OCI-LY7 (cell line): ENCODE data around the gene ZBTB42. TPM values are rescaled to one million over a fixed set of nuclear protein-coding genes. Genes with fewer than 3 reads are reported as not detected.

Source experiments
- BruUV-seq: library from RNA; stranded (reverse); fragments of 400-500 nt; replicated peaks from 2 replicates; lab custom pipeline; 2021; lab: Mats Ljungman, UMichigan
- CTCF ChIA-PET: fragments of 300-600 bp; sonication (Branson Sonifier 250); formaldehyde crosslinking; loops from one replicate; lab custom pipeline; 2022; ENCODE audit warnings: antibody characterized with exemption; ENCODE audit not compliant: unreplicated experiment; lab: Charles Lee
- POLR2A ChIA-PET: fragments of 300-600 bp; sonication (Branson Sonifier 250); formaldehyde crosslinking; loops from one replicate; lab custom pipeline; 2022; ENCODE audit warnings: antibody characterized with exemption; lab: Charles Lee
- DNase-seq: peaks from one replicate; pipeline ENCODE4 v3.0.0-alpha.2; 2015; ENCODE audit warnings: low spot score
- H2AFZ ChIP-seq: fragments of 200-600 bp; sonication (generic), shearing (Covaris generic); 2 replicates; pipeline ENCODE4 v1.6.1; 2014; ENCODE audit warnings: mild to moderate bottlenecking, antibody characterized with exemption, low read length, moderate library complexity
- H3K27ac ChIP-seq: fragments of 200-600 bp; sonication (generic); 2 replicates; pipeline ENCODE4 v1.5.1; 2014; ENCODE audit warnings: mixed run types, low read depth, mild to moderate bottlenecking, moderate library complexity, low read length, inconsistent platforms; ENCODE audit not compliant: poor library complexity, severe bottlenecking
- H3K36me3 ChIP-seq: fragments of 200-600 bp; sonication (generic); 2 replicates; pipeline ENCODE4 v1.6.1; 2014; ENCODE audit warnings: mild to moderate bottlenecking, antibody characterized with exemption, low read length, moderate library complexity, mixed read lengths; ENCODE audit not compliant: insufficient read depth
- H3K4me1 ChIP-seq: fragments of 200-600 bp; sonication (generic); 2 replicates; pipeline ENCODE4 v1.5.1; 2014; ENCODE audit warnings: mild to moderate bottlenecking, low read length; ENCODE audit not compliant: insufficient read depth, poor library complexity, severe bottlenecking
- H3K4me2 ChIP-seq: fragments of 200-600 bp; sonication (generic); 2 replicates; pipeline ENCODE4 v1.6.1; 2014; ENCODE audit warnings: mild to moderate bottlenecking, low read length
- H3K4me3 ChIP-seq: fragments of 200-600 bp; sonication (generic); 2 replicates; pipeline ENCODE4 v1.5.1; 2014; ENCODE audit warnings: mild to moderate bottlenecking, low read depth, low read length; ENCODE audit not compliant: poor library complexity, severe bottlenecking
- H3K79me2 ChIP-seq: fragments of 200-600 bp; sonication (generic); 2 replicates; pipeline ENCODE4 v1.6.1; 2016; ENCODE audit warnings: low read depth, mild to moderate bottlenecking, low read length, moderate library complexity, mixed read lengths; ENCODE audit not compliant: insufficient read depth
- H3K9me2 ChIP-seq: fragments of 200-600 bp; sonication (generic); 2 replicates; pipeline ENCODE4 v1.6.1; 2016; ENCODE audit warnings: mild to moderate bottlenecking, low read length, mixed read lengths; ENCODE audit not compliant: insufficient read depth
- H3K9me3 ChIP-seq: fragments of 200-600 bp; sonication (generic); 2 replicates; pipeline ENCODE4 v1.6.1; 2014; ENCODE audit warnings: mild to moderate bottlenecking, mixed run types, low read length, mixed read lengths
- H4K20me1 ChIP-seq: fragments of 200-600 bp; sonication (generic); 2 replicates; pipeline ENCODE4 v1.6.1; 2014; ENCODE audit warnings: mild to moderate bottlenecking, antibody characterized with exemption, low read length, moderate library complexity, mixed read lengths; ENCODE audit not compliant: insufficient read depth
- CTCF ChIP-seq: fragments of 200-600 bp; sonication (generic); conservative IDR thresholded peaks from 2 replicates; pipeline ENCODE4 v1.5.1; 2014; ENCODE audit warnings: mild to moderate bottlenecking, antibody characterized with exemption, low read length, moderate library complexity, mixed read lengths
- EZH2phosphoT487 ChIP-seq: fragments of 200-600 bp; sonication (generic); IDR thresholded peaks from 2 replicates; pipeline ENCODE4 v1.6.1; 2018; ENCODE audit warnings: low read depth, borderline replicate concordance, mild to moderate bottlenecking, mixed run types, antibody characterized with exemption, low read length, moderate library complexity, mixed read lengths
- intact Hi-C: fragments of 100-400 bp; cut with micrococcal nuclease; formaldehyde crosslinking; loops from one replicate; pipeline ENCODE4 v1.10.0; 2022; ENCODE audit not compliant: unreplicated experiment
- total RNA-seq, 2 experiments: library from RNA; depleted of rRNA in 1 of 2; stranded (reverse); fragments of >200 nt in 1 of 2; shearing (Covaris generic) in 1 of 2; gene quantifications; 2 replicates each; pipeline ENCODE4 v1.2.3, GENCODE V29; 2014 to 2022

The ZBTB42 gene
- total RNA-seq, 2 experiments from 2014 or later: 0.98 to 1.9 TPM

GRCh38 chr14:104794993-104795780 lies 5.7 kb upstream of the ZBTB42 start, which contains the start of gene AKT1:
Gene AKT1, minus strand, starts transcription at chr14:104795748. Its CDS starts 3,105 bp downstream, at chr14:104792643.
- H3K9me2 ChIP-seq: no peaks in the 10 kb centered on the region
- peaks cover 4% of the 10 kb centered on the region; the same call in 1 of the 2 replicates for H3K36me3 ChIP-seq
- CTCF ChIA-PET: no interaction called here
- H3K9me3 ChIP-seq: no peaks in the 10 kb centered on the region
- peak within 1 kb of the TSS; percentile 93 for H3K4me3 ChIP-seq
- peaks cover 21% of the 10 kb centered on the region for H3K4me1 ChIP-seq
- DNase-seq: peak; percentile 58
- no TSS peak for BruUV-seq
- H3K27ac ChIP-seq: no peak within 1 kb of the TSS
- peak within 1 kb of the TSS; percentile 100 for H3K4me2 ChIP-seq
- H2AFZ ChIP-seq: peak within 1 kb of the TSS; percentile 56
- peaks cover 9% of the 10 kb centered on the region; the same call in 1 of the 2 replicates for H4K20me1 ChIP-seq
- intact Hi-C loops: loop anchor here (1.0 kb wide), 1 partner anchor 42 kb away; the partner anchor contains the start of gene SIVA1
- no peaks in the 10 kb centered on the region for H3K79me2 ChIP-seq
- POLR2A ChIA-PET: no interaction called here
- no peak for TF ChIP-seq CTCF
- TF ChIP-seq EZH2phosphoT487: no peak

- intact Hi-C loops: no loop called here
- no peak overlapping the region for H3K27ac ChIP-seq
- H2AFZ ChIP-seq: peak overlapping the region; percentile 56
- CTCF ChIA-PET: no interaction called here
- peak overlapping the region; percentile 77 for H3K4me2 ChIP-seq
- no TSS peak for BruUV-seq
- no peaks in the 10 kb centered on the region for H3K9me2 ChIP-seq
- H4K20me1 ChIP-seq: peaks cover 9% of the 10 kb centered on the region; the same call in 1 of the 2 replicates
- TF ChIP-seq EZH2phosphoT487 (no peak), CTCF (no peak)
- no peaks in the 10 kb centered on the region for H3K79me2 ChIP-seq
- peak; percentile 66 for DNase-seq
- H3K9me3 ChIP-seq: no peaks in the 10 kb centered on the region
- H3K4me1 ChIP-seq: peaks cover 22% of the 10 kb centered on the region
- H3K36me3 ChIP-seq: no peaks in the 10 kb centered on the region
- peak overlapping the region; percentile 63 for H3K4me3 ChIP-seq
- POLR2A ChIA-PET: no interaction called here
Observed at GRCh38 chr14:104795781-104796686, 4.9 kb upstream of the ZBTB42 start.
